Fibroblast of the aortic adventitia (primary cell): ENCODE results near the gene TNFRSF19. TPM values are rescaled to one million over a fixed set of nuclear protein-coding genes. Genes with fewer than 3 reads are reported as not detected.

Experiments
- DNase-seq: peaks from one replicate; pipeline ENCODE4 v3.0.0-alpha.2; 2010; ENCODE audit warnings: low read depth
- H3K4me3 ChIP-seq: 2 replicates; pipeline ENCODE4 v1.5.1; 2011; ENCODE audit warnings: low read depth, mild to moderate bottlenecking, control low read depth, low read length, moderate library complexity
- CTCF ChIP-seq: IDR thresholded peaks from 2 replicates; pipeline ENCODE4 v1.5.1; 2011; ENCODE audit warnings: mild to moderate bottlenecking, low read length, control low read depth, inconsistent platforms; ENCODE audit not compliant: insufficient read depth
- total RNA-seq: library from RNA; depleted of rRNA; stranded (reverse); fragments of >200 nt; gene quantifications from 2 replicates; pipeline ENCODE4 v1.2.3, GENCODE V29; 2012; ENCODE audit warnings: low replicate concordance

Gene TNFRSF19
- total RNA-seq, 1 donor: 7.3 TPM

GRCh38 chr13:23629566-23630272, 59.5 kb downstream of the TNFRSF19 start:
- no peak for TF ChIP-seq CTCF
- DNase-seq: no peak
- no peak overlapping the region for H3K4me3 ChIP-seq

GRCh38 chr13:23630349-23631093, 60.3 kb downstream of the TNFRSF19 start:
- no peak for TF ChIP-seq CTCF
- no peak for DNase-seq

GRCh38 chr13:23631311-23632047, 61.3 kb downstream of the TNFRSF19 start:
- DNase-seq: no peak
- no peak for TF ChIP-seq CTCF
- H3K4me3 ChIP-seq: no peak overlapping the region

More at GRCh38 chr13:23630349-23631093, 60.3 kb downstream of the TNFRSF19 start:
- H3K4me3 ChIP-seq: no peak overlapping the region

GRCh38 chr13:23632048-23632582, 61.9 kb downstream of the TNFRSF19 start:
- TF ChIP-seq CTCF: no peak
- H3K4me3 ChIP-seq: no peak overlapping the region
- DNase-seq: no peak

GRCh38 chr13:23632741-23633140, 62.5 kb downstream of the TNFRSF19 start:
- TF ChIP-seq CTCF: no peak

GRCh38 chr13:23634897-23635296, 64.7 kb downstream of the TNFRSF19 start:
- TF ChIP-seq CTCF: peak; percentile 6

More at GRCh38 chr13:23632741-23633140, 62.5 kb downstream of the TNFRSF19 start:
- no peak for DNase-seq
- H3K4me3 ChIP-seq: no peak overlapping the region

More at GRCh38 chr13:23634897-23635296, 64.7 kb downstream of the TNFRSF19 start:
- no peak overlapping the region for H3K4me3 ChIP-seq
- no peak for DNase-seq
